CD8-positive, alpha-beta memory T cell (primary cell): ENCODE results near the gene MAGI2. TPM values are rescaled to one million over a fixed set of nuclear protein-coding genes. Genes with fewer than 3 reads are reported as not detected.

Experiments
- CTCF ChIA-PET: fragments of 350-600 bp; sonication (Branson Sonifier 250); formaldehyde crosslinking; loops from one replicate; lab custom pipeline; 2021; ENCODE audit warnings: antibody characterized with exemption; lab: Charles Lee
- POLR2A ChIA-PET: fragments of 350-600 bp; sonication (Branson Sonifier 250); formaldehyde crosslinking; loops from one replicate; lab custom pipeline; 2021; ENCODE audit warnings: antibody characterized with exemption; lab: Charles Lee
- DNase-seq, 5 donors: peaks; one replicate each; pipeline versions ENCODE4 v3.0.0 to v3.0.0-alpha.2; 2020 to 2022; ENCODE audit warnings: mixed read lengths in 1 of 5
- H3K27ac ChIP-seq: one replicate; pipeline ENCODE4 v1.7.0; 2013; ENCODE audit warnings: low read depth, mild to moderate bottlenecking, low read length, moderate library complexity
- H3K27me3 ChIP-seq: 2 replicates; pipeline ENCODE4 v1.7.0; 2013; ENCODE audit warnings: low read length, mild to moderate bottlenecking; ENCODE audit not compliant: insufficient read depth, poor library complexity, severe bottlenecking
- H3K36me3 ChIP-seq: 2 replicates; pipeline ENCODE4 v1.7.0; 2013; ENCODE audit warnings: mild to moderate bottlenecking, low read length, moderate library complexity; ENCODE audit not compliant: insufficient read depth
- H3K4me1 ChIP-seq: 2 replicates; pipeline ENCODE4 v1.7.0; 2013; ENCODE audit warnings: mild to moderate bottlenecking, low read length, moderate library complexity; ENCODE audit not compliant: insufficient read depth
- H3K4me3 ChIP-seq: 2 replicates; pipeline ENCODE4 v1.7.0; 2013; ENCODE audit warnings: mild to moderate bottlenecking, low read length
- H3K9me3 ChIP-seq: 2 replicates; pipeline ENCODE4 v1.7.0; 2013; ENCODE audit warnings: mild to moderate bottlenecking, low read length
- H3K27ac Mint-ChIP-seq, 8 donors: one replicate each; pipeline ENCODE4 v1.8.0; 2020 to 2021; ENCODE audit warnings: mixed read lengths in 8 of 8, mild to moderate bottlenecking in 6 of 8, inconsistent platforms in 3 of 8, moderate library complexity in 3 of 8
- H3K27me3 Mint-ChIP-seq, 2 donors: one replicate each; pipeline ENCODE4 v1.8.0; 2020 to 2021; ENCODE audit warnings: mixed read lengths in 2 of 2, mild to moderate bottlenecking in 1 of 2, moderate library complexity in 1 of 2
- H3K36me3 Mint-ChIP-seq, 3 donors: one replicate each; pipeline ENCODE4 v1.8.0; 2020 to 2021; ENCODE audit warnings: mixed read lengths in 3 of 3, inconsistent platforms in 1 of 3, mild to moderate bottlenecking in 1 of 3
- H3K4me1 Mint-ChIP-seq, 3 donors: one replicate each; pipeline ENCODE4 v1.8.0; 2020 to 2021; ENCODE audit warnings: mixed read lengths in 3 of 3, inconsistent platforms in 1 of 3, mild to moderate bottlenecking in 1 of 3
- H3K4me3 Mint-ChIP-seq, 7 donors: one replicate each; pipeline ENCODE4 v1.8.0; 2020 to 2021; ENCODE audit warnings: mixed read lengths in 7 of 7, mild to moderate bottlenecking in 6 of 7, moderate library complexity in 4 of 7, inconsistent platforms in 2 of 7
- H3K9me3 Mint-ChIP-seq, 5 donors: one replicate each; pipeline ENCODE4 v1.8.0; 2020 to 2022; ENCODE audit warnings: mixed read lengths in 5 of 5, mild to moderate bottlenecking in 3 of 5, moderate library complexity in 2 of 5, inconsistent platforms in 1 of 5
- polyA plus RNA-seq: library from polyadenylated mRNA; unstranded; fragments of 300-500 nt; fragmentation: Illumina TruSeq; gene quantifications from one replicate; pipeline ENCODE4 v1.2.3, GENCODE V29; 2021
- total RNA-seq, 2 experiments: library from RNA; stranded (reverse); gene quantifications; one replicate each; pipeline ENCODE4 v1.2.3, GENCODE V29; 2021

The MAGI2 gene
- total and polyA plus RNA-seq, 3 experiments from 2014 or later: 0.26 to 0.33 TPM; not detected in 1

GRCh38 chr7:78413568-78413967 lies 1039.9 kb downstream of the MAGI2 start:
- Mint-ChIP-seq H3K27me3 (peaks cover 0 to 1% of the 10 kb centered on the region in 2 donors), H3K4me1 (no peaks in the 10 kb centered on the region), H3K9me3 (peaks cover 0 to 14% (median 4%) of the 10 kb centered on the region in 5 donors), H3K36me3 (no peaks in the 10 kb centered on the region), H3K27ac (no peak overlapping the region), H3K4me3 (no peak overlapping the region)
- Histone ChIP-seq H3K9me3 (no peaks in the 10 kb centered on the region), H3K36me3 (no peaks in the 10 kb centered on the region), H3K4me1 (no peaks in the 10 kb centered on the region), H3K4me3 (no peak overlapping the region), H3K27ac (no peak overlapping the region), H3K27me3 (no peaks in the 10 kb centered on the region)
- DNase-seq: no peak
- CTCF ChIA-PET: no interaction called here
- POLR2A ChIA-PET: no interaction called here

DNA sequence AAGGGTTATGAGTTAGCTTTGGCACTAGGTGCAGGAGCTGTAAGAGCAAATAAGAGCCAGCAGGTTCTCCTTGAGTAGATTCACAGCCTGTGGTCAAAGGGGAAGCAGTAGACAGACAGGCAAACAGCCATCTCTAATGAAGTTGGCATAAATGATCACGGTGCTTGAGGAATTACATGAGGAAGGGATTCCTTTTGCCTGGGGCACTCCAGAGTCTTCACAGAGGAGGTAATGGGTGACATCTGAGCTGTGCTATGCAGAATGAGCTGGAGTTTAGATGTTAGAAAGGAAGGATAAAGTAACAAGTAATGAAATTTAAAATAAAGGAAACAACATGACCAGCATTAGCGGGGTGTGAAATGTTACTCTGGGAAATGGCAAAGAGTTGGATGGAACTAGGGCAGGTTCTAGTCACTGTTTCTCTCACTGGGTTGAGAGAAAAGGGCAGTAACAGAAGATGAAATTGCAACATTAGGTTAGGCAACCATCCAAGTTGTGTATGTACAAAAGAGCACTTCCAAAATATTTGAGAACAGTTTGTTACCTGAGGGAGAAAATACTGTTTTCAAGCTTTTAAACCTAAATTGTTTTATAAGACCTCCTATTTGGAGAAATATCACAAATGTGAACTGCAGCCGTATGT lies 1041.1 kb downstream of the MAGI2 start:
- POLR2A ChIA-PET: no interaction called here
- H3K27me3 Mint-ChIP-seq: no peaks in the 10 kb centered on the region

GRCh38 chr7:78407031-78407430 lies 1046.4 kb downstream of the MAGI2 start:
- Mint-ChIP-seq H3K4me1 (no peaks in the 10 kb centered on the region), H3K4me3 (no peak overlapping the region), H3K27ac (no peak overlapping the region), H3K27me3 (no peaks in the 10 kb centered on the region), H3K9me3 (peaks cover 0 to 7% (median 0%) of the 10 kb centered on the region in 5 donors), H3K36me3 (no peaks in the 10 kb centered on the region)
- no peak overlapping the region for H3K27ac ChIP-seq
- no peak for DNase-seq
- no peak overlapping the region for H3K4me3 ChIP-seq
- ChIA-PET POLR2A (no interaction called here), CTCF (no interaction called here)
- no peaks in the 10 kb centered on the region for H3K4me1 ChIP-seq
- H3K9me3 ChIP-seq: no peaks in the 10 kb centered on the region
- H3K36me3 ChIP-seq: no peaks in the 10 kb centered on the region
- no peaks in the 10 kb centered on the region for H3K27me3 ChIP-seq

More for the DNA sequence above, 1041.1 kb downstream of the MAGI2 start:
- Histone ChIP-seq H3K9me3 (no peaks in the 10 kb centered on the region), H3K27me3 (no peaks in the 10 kb centered on the region), H3K4me1 (no peaks in the 10 kb centered on the region), H3K27ac (no peak overlapping the region), H3K36me3 (no peaks in the 10 kb centered on the region), H3K4me3 (no peak overlapping the region)
- no peak for DNase-seq
- Mint-ChIP-seq H3K36me3 (no peaks in the 10 kb centered on the region), H3K4me3 (no peak overlapping the region), H3K9me3 (peaks cover 0 to 12% (median 4%) of the 10 kb centered on the region in 5 donors), H3K4me1 (no peaks in the 10 kb centered on the region), H3K27ac (no peak overlapping the region)
- CTCF ChIA-PET: no interaction called here

DNA sequence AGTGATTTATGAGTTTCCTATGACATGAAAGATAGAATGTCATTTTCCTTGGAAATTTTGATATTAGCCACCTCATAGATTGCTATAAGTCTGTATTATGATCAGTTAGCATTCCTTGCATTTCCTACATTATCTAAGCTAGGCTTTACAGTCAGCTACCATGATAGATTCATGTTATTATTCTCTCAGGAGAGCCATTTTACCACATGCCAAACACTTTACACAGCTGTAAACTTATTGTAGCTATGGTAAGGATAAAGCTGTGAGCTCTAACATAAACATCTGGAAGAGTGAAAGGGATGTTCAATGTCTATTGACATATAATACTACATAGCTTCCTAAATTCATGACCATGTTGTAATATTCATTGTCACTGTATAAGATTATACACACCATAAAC lies 1046.9 kb downstream of the MAGI2 start:
- H3K4me3 Mint-ChIP-seq: no peak overlapping the region
- no peaks in the 10 kb centered on the region for H3K9me3 ChIP-seq
- no peak overlapping the region for H3K4me3 ChIP-seq
- no peaks in the 10 kb centered on the region for H3K4me1 ChIP-seq
- DNase-seq: no peak
- no peaks in the 10 kb centered on the region for H3K36me3 Mint-ChIP-seq
- no peaks in the 10 kb centered on the region for H3K27me3 ChIP-seq
- H3K27me3 Mint-ChIP-seq: no peaks in the 10 kb centered on the region
- H3K4me1 Mint-ChIP-seq: no peaks in the 10 kb centered on the region
- CTCF ChIA-PET: no interaction called here
- no peak overlapping the region for H3K27ac Mint-ChIP-seq
- H3K36me3 ChIP-seq: no peaks in the 10 kb centered on the region
- peaks cover 0 to 7% (median 0%) of the 10 kb centered on the region in 5 donors for H3K9me3 Mint-ChIP-seq
- POLR2A ChIA-PET: no interaction called here
- H3K27ac ChIP-seq: no peak overlapping the region

- Mint-ChIP-seq H3K9me3 (peaks cover 0 to 12% (median 0%) of the 10 kb centered on the region in 5 donors), H3K27me3 (peaks cover 0 to 1% of the 10 kb centered on the region in 2 donors), H3K27ac (no peak overlapping the region), H3K36me3 (no peaks in the 10 kb centered on the region), H3K4me3 (no peak overlapping the region), H3K4me1 (no peaks in the 10 kb centered on the region)
- Histone ChIP-seq H3K36me3 (no peaks in the 10 kb centered on the region), H3K27me3 (no peaks in the 10 kb centered on the region), H3K27ac (no peak overlapping the region), H3K4me3 (no peak overlapping the region), H3K4me1 (no peaks in the 10 kb centered on the region), H3K9me3 (no peaks in the 10 kb centered on the region)
- CTCF ChIA-PET: no interaction called here
- DNase-seq: no peak
- POLR2A ChIA-PET: no interaction called here
Measured at GRCh38 chr7:78402096-78402495, 1051.4 kb downstream of the MAGI2 start.

GRCh38 chr7:78400038-78400437 lies 1053.4 kb downstream of the MAGI2 start:
- POLR2A ChIA-PET: no interaction called here
- H3K36me3 Mint-ChIP-seq: no peaks in the 10 kb centered on the region
- CTCF ChIA-PET: no interaction called here

GRCh38 chr7:78399033-78399769 lies 1054.3 kb downstream of the MAGI2 start:
- POLR2A ChIA-PET: no interaction called here
- Histone ChIP-seq H3K4me3 (no peak overlapping the region), H3K36me3 (no peaks in the 10 kb centered on the region), H3K4me1 (no peaks in the 10 kb centered on the region), H3K27ac (no peak overlapping the region), H3K27me3 (no peaks in the 10 kb centered on the region), H3K9me3 (no peaks in the 10 kb centered on the region)
- DNase-seq: no peak
- H3K36me3 Mint-ChIP-seq: no peaks in the 10 kb centered on the region
- no peak overlapping the region for H3K27ac Mint-ChIP-seq
- peaks cover 0 to 1% of the 10 kb centered on the region in 2 donors for H3K27me3 Mint-ChIP-seq
- H3K4me3 Mint-ChIP-seq: no peak overlapping the region
- H3K4me1 Mint-ChIP-seq: no peaks in the 10 kb centered on the region
- peaks cover 0 to 8% (median 2%) of the 10 kb centered on the region in 5 donors for H3K9me3 Mint-ChIP-seq
- CTCF ChIA-PET: no interaction called here

More at GRCh38 chr7:78400038-78400437, 1053.4 kb downstream of the MAGI2 start:
- DNase-seq: no peak
- no peaks in the 10 kb centered on the region for H3K4me1 ChIP-seq
- no peak overlapping the region for H3K27ac ChIP-seq
- H3K9me3 ChIP-seq: no peaks in the 10 kb centered on the region
- Mint-ChIP-seq H3K9me3 (peaks cover 0 to 8% (median 2%) of the 10 kb centered on the region in 5 donors), H3K4me3 (no peak overlapping the region), H3K27me3 (peaks cover 0 to 1% of the 10 kb centered on the region in 2 donors), H3K4me1 (no peaks in the 10 kb centered on the region), H3K27ac (no peak overlapping the region)
- no peak overlapping the region for H3K4me3 ChIP-seq
- H3K27me3 ChIP-seq: no peaks in the 10 kb centered on the region
- H3K36me3 ChIP-seq: no peaks in the 10 kb centered on the region

DNA sequence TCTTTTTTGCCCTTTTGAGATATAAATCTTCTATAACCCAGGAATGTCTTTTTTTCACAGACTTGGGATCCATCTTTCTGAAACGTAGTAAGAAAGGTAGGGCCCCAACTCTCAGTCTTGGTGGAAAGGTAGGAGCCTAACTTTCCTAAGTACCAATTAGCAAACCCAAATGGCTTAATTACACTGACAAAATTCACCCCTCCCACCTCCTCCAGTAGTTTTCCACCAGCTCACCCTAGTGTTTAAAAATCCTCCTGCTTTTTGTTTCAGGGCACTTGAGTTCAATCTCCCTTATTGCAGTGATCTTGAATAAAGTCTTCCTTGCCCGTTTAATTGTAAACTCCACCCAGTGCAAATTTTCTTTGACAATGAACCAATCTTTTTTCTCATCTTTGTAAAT lies 1054.9 kb downstream of the MAGI2 start:
- H3K36me3 Mint-ChIP-seq: no peaks in the 10 kb centered on the region
- Histone ChIP-seq H3K27ac (no peak overlapping the region), H3K36me3 (no peaks in the 10 kb centered on the region), H3K9me3 (no peaks in the 10 kb centered on the region), H3K4me3 (no peak overlapping the region), H3K4me1 (no peaks in the 10 kb centered on the region), H3K27me3 (no peaks in the 10 kb centered on the region)
- POLR2A ChIA-PET: no interaction called here
- no peak overlapping the region for H3K4me3 Mint-ChIP-seq
- DNase-seq: no peak
- H3K27me3 Mint-ChIP-seq: peaks cover 0 to 1% of the 10 kb centered on the region in 2 donors
- H3K9me3 Mint-ChIP-seq: peaks cover 0 to 5% (median 2%) of the 10 kb centered on the region in 5 donors
- H3K4me1 Mint-ChIP-seq: no peaks in the 10 kb centered on the region
- H3K27ac Mint-ChIP-seq: no peak overlapping the region
- CTCF ChIA-PET: no interaction called here
